NK-92 (cell line): ENCODE results near the gene SLC9A9.
"Not testable (repeated sequence)": the region's sequence is repeated elsewhere in the genome, so short reads cannot be mapped to it uniquely, and the experiment has no call there.

Source experiments
- DNase-seq: peaks from one replicate; lab custom pipeline; 2025; ENCODE audit not compliant: unreplicated experiment; lab: John Stamatoyannopoulos, UW

SLC9A9 gene

GRCh38 chr3:143475981-143476380 is 372.3 kb downstream of the SLC9A9 start:
- DNase-seq, result no peak

- no peak for DNase-seq
These were observed 375.3 kb downstream of the SLC9A9 start for GRCh38 chr3:143472731-143473523.

- no peak for DNase-seq
These were observed 376.6 kb downstream of the SLC9A9 start for GRCh38 chr3:143471705-143472104.

- no peak for DNase-seq
These were observed 379.1 kb downstream of the SLC9A9 start for GRCh38 chr3:143469159-143469558.

- DNase-seq, result no peak
These were observed 382.6 kb downstream of the SLC9A9 start for GRCh38 chr3:143465666-143466065.

GRCh38 chr3:143464850-143465249 is 383.4 kb downstream of the SLC9A9 start:
- no peak for DNase-seq

- no peak for DNase-seq
These were observed 392.8 kb downstream of the SLC9A9 start for GRCh38 chr3:143455480-143455879.

GRCh38 chr3:143450632-143451031 is 397.6 kb downstream of the SLC9A9 start:
- DNase-seq, result no peak

GRCh38 chr3:143447491-143447890 is 400.8 kb downstream of the SLC9A9 start:
- no peak for DNase-seq

GRCh38 chr3:143445118-143445517 is 403.1 kb downstream of the SLC9A9 start:
- DNase-seq, result no peak

- DNase-seq, result no peak
These were observed 404.4 kb downstream of the SLC9A9 start for GRCh38 chr3:143443851-143444331.

GRCh38 chr3:143442814-143443447 is 405.3 kb downstream of the SLC9A9 start:
- DNase-seq, result no peak

- DNase-seq, result no peak
These were observed 406.6 kb downstream of the SLC9A9 start for GRCh38 chr3:143441516-143442171.

GRCh38 chr3:143439817-143440216 is 408.5 kb downstream of the SLC9A9 start:
- no peak for DNase-seq

GRCh38 chr3:143437405-143437804 is 410.9 kb downstream of the SLC9A9 start:
- DNase-seq, result no peak

GRCh38 chr3:143436231-143436930 is 411.9 kb downstream of the SLC9A9 start:
- DNase-seq, result no peak

- DNase-seq, result no peak
These were observed 414.4 kb downstream of the SLC9A9 start for GRCh38 chr3:143433787-143434378.

GRCh38 chr3:143431298-143431697 is 417.0 kb downstream of the SLC9A9 start:
- DNase-seq, result not testable (repeated sequence)

- DNase-seq, result no peak
These were observed 417.7 kb downstream of the SLC9A9 start for GRCh38 chr3:143430568-143430967.

- no peak for DNase-seq
These were observed 418.4 kb downstream of the SLC9A9 start for GRCh38 chr3:143429628-143430514.
